SHP77 treated with DMSO at 0.1 percent for 48 hours (cell line): ENCODE data around the gene HSPB7.

Experiments
- DNase-seq: peaks from one replicate; lab custom pipeline; 2025; lab: John Stamatoyannopoulos, UW

HSPB7 gene

DNA sequence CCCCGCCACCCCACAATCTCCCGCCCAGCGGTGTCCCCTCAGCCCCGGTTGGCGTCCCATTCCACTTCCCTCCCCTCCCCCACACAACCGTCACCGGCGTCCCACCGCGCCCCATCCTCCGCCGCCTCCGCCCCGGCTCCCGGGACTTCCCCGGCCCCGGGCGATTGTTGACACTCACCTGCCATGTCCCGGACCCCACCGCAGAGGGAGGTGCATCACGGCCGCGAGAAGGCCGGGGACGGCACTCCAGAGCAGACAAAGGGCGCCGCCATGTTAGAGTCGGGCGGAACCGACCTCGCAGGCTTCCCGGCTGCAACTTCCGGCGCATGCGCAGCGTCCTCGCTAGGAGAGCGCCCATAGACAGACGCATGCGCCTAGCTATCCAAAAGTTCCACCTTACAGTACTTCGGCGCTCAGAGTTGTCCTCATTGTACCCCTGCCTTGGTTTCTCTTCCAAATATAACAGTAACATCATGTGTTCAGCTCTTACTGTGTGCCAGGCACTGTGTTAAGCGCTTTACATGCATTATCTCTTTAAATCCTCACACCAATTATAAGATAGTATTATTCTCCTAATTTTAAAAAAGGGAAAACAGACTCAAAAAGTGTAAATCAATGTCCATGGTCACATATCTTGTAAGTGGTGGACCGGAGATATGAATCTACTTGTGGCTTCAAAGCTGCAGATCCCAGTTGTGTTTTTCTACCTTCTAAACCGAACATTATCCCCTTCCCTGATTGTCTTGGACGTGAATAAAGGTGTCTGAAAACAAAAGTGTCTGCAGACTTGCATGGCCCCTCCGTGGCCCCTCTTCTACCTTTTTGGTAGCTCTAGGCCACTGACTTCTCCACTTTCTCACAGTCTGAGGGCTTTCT, 41.8 kb downstream of the HSPB7 start, which contains the start of gene ZBTB17:
ZBTB17 (minus strand) TSS at position 297 of the 876 bp plus-strand sequence. CDS start 27,606 bp downstream, outside the sequence.
- DNase-seq: peak; percentile 76

DNA sequence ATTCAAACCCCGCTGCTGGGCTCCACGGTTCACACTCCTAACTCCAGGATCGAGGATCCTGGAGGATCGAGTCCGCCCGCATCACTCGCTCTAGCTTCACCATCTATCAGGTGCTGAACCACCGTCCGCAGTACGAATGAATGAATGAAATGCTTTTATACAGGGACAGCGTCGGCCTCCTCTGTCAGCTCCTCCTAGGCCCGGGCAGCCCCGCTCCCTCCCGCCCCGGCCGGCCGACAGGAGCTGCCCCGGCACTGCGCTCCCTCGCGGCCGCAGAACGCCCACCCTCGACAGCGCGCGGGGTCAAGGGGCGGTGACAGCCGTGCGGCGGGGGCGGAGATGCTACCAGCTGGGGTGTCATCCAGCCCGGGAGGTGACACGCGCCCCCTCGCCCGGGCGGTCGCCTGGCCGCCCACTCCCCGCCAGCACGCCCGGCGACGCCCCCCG, 42.5 kb downstream of the HSPB7 start:
- no peak for DNase-seq

DNA sequence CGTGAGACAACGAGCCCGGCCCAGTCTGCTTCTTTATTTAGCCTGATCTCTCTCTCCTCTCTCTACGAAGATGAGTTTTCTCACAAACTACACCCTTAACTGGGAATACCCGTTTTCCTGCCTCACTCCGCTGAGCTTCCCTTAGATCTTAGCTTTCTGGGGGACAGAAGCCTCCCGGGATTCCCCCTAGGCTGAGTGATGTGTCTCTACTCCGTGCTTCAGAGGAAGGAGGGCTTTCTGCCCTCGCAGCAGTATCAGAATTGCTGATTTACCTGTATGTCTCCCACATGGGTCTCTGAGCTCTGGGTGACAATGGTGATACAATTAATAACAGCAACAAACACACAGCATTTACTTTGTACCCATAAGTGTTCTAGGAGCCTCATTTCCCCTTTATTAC, 43.0 kb downstream of the HSPB7 start:
- no peak for DNase-seq

DNA sequence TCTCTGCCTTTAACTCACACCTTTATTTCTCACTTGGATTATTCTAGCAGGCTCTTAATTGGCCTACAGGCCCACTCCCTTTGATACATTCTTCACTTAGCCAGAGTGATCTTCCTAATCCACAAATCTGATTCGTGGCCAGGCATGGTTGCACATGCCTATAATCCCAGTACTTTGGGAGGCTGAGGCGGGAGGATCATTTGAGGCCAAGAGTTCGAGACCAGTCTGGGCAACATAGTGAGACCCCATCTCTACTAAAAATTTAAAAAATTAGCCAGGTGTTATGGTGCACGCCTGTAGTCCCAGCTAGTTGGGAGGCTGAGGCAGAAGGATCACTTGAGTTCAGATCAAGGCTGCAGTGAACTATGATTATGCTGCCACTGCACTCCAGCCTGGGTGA, 44.1 kb downstream of the HSPB7 start:
- no peak for DNase-seq

DNA sequence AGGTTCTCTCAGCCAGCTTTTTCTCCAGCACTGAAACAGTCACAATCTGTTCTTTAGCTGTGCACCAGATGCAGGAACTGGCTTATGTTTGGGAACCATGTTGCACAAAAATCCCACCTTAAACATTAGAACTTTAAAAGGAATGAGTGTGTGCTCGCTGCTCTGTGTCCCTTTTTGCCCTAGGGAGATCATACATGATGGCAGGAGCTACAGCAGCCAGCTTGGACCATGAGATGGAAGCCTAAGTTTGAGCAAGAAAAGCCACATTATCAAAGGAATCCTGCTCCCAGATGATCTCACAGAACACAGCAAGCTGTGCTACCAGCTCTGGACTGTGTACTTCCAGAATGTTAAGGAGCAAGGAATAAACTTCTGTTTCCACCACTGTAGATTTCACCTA, 45.4 kb downstream of the HSPB7 start:
- no peak for DNase-seq

DNA sequence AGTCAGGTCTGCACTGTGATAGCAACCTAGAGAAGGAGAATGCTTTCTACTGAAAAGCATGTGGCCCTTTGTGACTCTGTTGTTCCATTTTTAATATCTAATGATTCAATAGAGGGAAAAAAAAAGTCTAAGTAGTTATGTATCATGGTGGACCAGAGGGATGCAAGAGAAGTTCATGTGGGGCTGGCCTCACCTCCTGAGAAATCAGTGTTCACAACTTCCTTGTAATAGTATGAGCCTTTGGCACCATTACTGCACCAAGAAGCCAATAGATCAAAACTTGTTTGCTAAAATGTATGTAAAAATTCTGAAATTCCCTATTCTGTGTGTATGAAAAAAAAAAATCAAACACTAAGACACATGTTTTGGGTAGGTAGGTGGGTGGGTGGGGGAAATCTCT, 46.9 kb downstream of the HSPB7 start:
- no peak for DNase-seq

DNA sequence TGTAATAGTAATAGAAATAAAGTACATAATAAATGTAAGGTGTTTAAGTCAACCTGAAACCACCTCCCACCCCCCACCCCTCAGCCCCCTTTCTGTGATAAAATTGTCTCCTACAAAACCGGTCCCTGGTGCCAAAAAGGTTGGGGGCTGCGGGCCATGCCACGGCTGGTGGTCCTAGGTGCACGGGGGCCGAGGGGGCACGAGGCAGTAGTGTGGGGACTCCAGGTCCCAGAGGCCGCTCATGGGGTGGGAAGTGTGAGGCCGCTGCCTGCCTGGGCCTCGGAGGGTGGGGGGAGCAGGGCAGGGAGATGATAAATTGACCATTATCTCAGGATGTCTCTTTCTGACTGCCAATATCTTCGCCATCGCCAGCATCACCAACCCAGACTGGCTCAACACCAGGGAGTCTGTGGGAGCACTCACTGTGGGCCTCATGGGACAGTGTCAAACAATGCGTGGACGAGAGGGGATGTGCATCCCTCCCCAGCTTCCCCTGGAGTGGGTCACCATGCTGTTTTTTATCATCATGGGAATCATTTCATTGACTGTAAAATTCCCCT, 48.4 kb downstream of the HSPB7 start:
- DNase-seq: no peak

DNA sequence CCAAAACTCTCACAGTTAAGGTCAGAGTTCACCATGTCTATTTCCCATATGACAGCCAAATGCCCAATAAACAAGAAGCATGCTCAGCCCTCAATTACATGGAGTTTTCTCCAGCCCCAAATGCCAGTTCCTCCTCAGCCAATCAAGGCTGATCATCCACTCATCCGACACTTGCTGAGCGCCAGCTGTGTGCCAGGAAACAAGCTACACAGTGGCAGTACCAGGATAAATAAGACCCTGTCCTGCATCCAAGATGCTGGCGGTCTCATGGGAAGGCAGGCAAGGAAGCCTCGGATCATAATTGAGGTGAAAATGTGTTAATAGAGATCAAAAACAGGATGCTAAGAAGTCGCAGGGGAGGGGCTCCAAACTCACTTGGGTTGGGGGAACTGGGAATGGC, 49.7 kb downstream of the HSPB7 start:
- DNase-seq: no peak

DNA sequence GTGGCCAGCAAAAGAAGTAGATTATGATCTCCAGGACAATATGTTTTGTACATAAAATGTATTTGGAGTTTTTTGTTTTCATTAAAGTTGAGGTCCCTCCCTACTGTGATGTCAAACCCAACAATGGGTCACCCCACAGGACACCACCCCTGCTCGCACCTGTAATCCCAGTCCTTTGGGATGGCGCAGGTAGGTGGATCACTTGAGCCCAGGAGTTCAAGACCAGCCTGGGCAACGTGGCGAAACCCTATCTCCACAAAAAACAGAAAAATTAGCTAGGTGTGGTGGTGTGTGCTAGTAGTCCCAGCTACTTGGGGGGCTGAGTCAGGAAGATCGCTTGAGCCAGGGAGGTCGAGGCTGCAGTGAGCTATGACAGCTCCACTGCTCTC, 50.9 kb downstream of the HSPB7 start:
- DNase-seq: no peak

DNA sequence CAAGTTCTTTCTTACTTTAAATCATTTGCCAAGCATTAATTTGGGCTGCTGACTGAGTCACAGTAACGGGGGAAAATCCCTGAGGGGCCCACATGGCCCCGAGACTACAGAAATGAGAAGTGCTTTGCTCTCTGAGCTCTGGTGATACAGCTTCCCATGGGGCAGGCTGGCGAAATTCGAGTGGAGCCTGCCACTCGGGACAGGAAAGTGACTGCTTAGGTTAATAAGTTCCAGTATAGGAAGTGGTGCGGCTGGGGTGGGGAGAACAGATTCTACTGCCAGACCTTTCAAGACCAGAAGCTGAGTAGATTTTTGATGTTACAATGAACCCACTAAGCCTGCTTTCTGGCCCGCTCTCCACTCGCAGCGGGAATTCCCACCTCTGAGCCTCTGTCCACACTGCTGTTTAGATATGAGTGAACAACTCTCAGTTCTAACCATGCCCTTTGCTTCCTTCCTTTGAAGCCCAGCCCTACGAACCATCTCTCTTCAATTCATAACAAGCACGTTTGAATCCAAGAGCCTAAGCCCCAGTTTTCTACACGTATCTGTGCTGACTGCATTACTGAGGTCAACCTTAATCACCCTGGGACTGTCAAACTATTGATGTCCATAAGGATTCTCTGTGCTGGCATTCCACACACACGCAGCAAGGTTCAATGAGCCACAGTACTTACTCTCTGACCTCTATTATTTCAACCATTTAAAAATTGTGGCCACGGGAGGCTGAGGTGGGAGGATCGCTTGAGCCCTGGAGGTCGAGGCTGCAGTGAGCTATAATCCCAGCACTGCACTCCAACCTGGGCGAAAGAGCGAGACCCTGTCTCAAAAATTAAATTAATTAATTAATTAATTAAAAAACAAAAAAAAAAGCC, 51.5 kb downstream of the HSPB7 start:
- no peak for DNase-seq

DNA sequence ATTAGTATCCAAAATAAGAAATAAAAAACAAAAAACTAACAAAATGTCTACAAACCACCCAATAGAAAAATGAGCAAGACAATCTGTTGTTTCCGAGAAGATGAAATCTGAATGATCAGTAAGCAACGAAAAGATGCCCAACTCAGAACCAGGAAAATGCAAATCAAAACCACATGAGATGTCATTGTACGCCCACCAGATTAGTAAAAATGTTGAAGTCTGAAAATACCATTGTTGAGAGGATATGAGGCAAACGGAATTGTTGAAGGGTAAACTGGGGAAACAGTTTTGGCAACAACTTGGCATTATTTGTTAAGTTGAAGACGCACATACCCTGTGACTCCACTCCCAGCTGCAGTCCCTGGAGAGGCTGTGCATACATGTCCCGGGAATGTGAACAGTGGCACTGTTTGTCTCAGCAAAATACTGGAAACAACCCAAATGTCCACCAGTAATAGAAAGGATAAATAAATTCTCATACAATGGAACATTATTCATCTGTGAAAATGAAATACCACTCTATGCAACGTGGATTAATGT, 52.5 kb downstream of the HSPB7 start:
- DNase-seq: no peak
